Endothelial cell of umbilical vein (primary cell): ENCODE measurements around the gene MAP2K7.

ENCODE experiments used
- EZH2 ChIP-seq: IDR thresholded peaks from 2 replicates; pipeline ENCODE4 v1.6.1; 2012; ENCODE audit warnings: borderline replicate concordance, low read depth, mild to moderate bottlenecking, moderate library complexity, low read length, inconsistent platforms; ENCODE audit not compliant: severe bottlenecking
- FOS ChIP-seq: IDR thresholded peaks from 2 replicates; pipeline ENCODE4 v1.6.1; 2011; ENCODE audit warnings: mild to moderate bottlenecking, low read length, moderate library complexity, borderline replicate concordance; ENCODE audit not compliant: insufficient read depth
- GATA2 ChIP-seq: IDR thresholded peaks from 2 replicates; pipeline ENCODE4 v1.7.0; 2011; ENCODE audit warnings: low read depth, mild to moderate bottlenecking, moderate library complexity, mixed read lengths, low read length; ENCODE audit not compliant: insufficient read length, insufficient read depth
- JUN ChIP-seq: IDR thresholded peaks from 2 replicates; pipeline ENCODE4 v1.6.1; 2011; ENCODE audit warnings: borderline replicate concordance, low read depth; ENCODE audit not compliant: insufficient read length, insufficient read depth
- MYC ChIP-seq: IDR thresholded peaks from one replicate; pipeline ENCODE4 v1.6.1; 2011; ENCODE audit warnings: mild to moderate bottlenecking, low read depth, low read length
- POLR2A ChIP-seq: IDR thresholded peaks from 2 replicates; pipeline ENCODE4 v1.6.1; 2012; ENCODE audit warnings: low read depth, mild to moderate bottlenecking, control low read depth, low read length
- POLR2AphosphoS5 ChIP-seq: IDR thresholded peaks from 2 replicates; pipeline ENCODE4 v1.6.1; 2012; ENCODE audit warnings: low read depth, mild to moderate bottlenecking, control low read depth, low read length, moderate library complexity; ENCODE audit not compliant: insufficient read depth
- TF ChIP-seq, protein P1 (sequence below), 2 donors: IDR thresholded peaks; 1 replicate in 1 of 2; 2 replicates in 1 of 2; pipeline ENCODE4 v1.5.1; 2011; ENCODE audit warnings: low read length in 2 of 2, mild to moderate bottlenecking in 2 of 2, moderate library complexity in 2 of 2, control low read depth in 1 of 2, inconsistent platforms in 1 of 2, low read depth in 1 of 2; ENCODE audit not compliant: insufficient read depth in 1 of 2; ENCODE audit errors: extremely low read depth in 1 of 2
- TF ChIP-seq, protein P2 (sequence below): IDR thresholded peaks from 2 replicates; pipeline ENCODE4 v1.6.1; 2011; ENCODE audit not compliant: insufficient read depth, insufficient read length

DNA sequence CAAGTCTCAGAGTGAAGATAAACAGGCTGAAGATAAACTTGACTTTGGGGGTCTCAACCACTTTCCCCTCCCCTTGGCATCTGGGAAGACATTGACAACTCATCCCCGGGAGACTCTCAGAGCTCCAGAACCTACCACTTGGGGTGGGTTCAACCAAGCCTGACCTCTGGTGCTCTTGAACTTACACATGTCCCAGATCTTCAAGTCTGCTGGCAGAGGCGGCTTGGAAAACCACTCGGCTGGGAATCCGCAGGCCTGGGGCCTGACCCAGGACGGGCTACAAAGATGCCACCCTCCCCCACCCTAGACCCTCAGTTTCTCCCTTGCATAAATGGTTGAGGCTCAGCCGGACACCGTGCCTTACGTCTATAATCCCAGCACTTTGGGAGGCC lies 14.9 kb upstream of the MAP2K7 start:
- TF ChIP-seq, protein P1, sequence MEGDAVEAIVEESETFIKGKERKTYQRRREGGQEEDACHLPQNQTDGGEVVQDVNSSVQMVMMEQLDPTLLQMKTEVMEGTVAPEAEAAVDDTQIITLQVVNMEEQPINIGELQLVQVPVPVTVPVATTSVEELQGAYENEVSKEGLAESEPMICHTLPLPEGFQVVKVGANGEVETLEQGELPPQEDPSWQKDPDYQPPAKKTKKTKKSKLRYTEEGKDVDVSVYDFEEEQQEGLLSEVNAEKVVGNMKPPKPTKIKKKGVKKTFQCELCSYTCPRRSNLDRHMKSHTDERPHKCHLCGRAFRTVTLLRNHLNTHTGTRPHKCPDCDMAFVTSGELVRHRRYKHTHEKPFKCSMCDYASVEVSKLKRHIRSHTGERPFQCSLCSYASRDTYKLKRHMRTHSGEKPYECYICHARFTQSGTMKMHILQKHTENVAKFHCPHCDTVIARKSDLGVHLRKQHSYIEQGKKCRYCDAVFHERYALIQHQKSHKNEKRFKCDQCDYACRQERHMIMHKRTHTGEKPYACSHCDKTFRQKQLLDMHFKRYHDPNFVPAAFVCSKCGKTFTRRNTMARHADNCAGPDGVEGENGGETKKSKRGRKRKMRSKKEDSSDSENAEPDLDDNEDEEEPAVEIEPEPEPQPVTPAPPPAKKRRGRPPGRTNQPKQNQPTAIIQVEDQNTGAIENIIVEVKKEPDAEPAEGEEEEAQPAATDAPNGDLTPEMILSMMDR (IDR thresholded peaks at IDR 0.05; ENCODE audit: extremely low read depth in 1 of 2, insufficient read depth in 1 of 2, low read depth in 1 of 2, low read length in 2 of 2) = no peak
- TF ChIP-seq, protein P2, sequence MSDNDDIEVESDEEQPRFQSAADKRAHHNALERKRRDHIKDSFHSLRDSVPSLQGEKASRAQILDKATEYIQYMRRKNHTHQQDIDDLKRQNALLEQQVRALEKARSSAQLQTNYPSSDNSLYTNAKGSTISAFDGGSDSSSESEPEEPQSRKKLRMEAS = no peak
- no peak for TF ChIP-seq POLR2A
- TF ChIP-seq EZH2 = no peak
- TF ChIP-seq GATA2 = no peak
- no peak for TF ChIP-seq POLR2AphosphoS5
- TF ChIP-seq MYC = no peak
- TF ChIP-seq JUN = no peak
- TF ChIP-seq FOS = no peak
